Measurements from ENCODE around the gene RNF44.
A peak's percentile ranks its signal among the peaks of the same experiment; 100 is the strongest.

Gene RNF44

DNA sequence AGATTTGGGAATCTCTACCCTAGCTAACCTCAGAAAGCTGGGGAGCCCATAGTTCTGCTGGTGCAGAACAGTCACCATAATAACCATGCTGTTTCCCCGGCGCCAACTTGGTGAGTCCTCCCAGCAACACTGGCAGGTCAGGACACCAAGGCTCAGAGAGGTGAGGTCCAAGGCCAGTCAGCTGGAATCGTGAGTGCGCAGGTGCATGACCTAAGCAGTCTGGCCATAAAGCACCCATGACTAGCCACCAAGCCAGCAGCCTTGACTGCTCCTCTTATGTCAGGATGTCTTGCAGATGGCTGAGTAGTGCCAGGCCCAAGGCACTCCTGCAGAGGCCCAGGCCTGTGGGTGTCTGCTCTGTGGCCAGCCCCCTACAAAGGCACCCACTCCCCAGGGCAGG lies 2.6 kb downstream of the RNF44 start:
- DNase-seq, result no peak

DNA sequence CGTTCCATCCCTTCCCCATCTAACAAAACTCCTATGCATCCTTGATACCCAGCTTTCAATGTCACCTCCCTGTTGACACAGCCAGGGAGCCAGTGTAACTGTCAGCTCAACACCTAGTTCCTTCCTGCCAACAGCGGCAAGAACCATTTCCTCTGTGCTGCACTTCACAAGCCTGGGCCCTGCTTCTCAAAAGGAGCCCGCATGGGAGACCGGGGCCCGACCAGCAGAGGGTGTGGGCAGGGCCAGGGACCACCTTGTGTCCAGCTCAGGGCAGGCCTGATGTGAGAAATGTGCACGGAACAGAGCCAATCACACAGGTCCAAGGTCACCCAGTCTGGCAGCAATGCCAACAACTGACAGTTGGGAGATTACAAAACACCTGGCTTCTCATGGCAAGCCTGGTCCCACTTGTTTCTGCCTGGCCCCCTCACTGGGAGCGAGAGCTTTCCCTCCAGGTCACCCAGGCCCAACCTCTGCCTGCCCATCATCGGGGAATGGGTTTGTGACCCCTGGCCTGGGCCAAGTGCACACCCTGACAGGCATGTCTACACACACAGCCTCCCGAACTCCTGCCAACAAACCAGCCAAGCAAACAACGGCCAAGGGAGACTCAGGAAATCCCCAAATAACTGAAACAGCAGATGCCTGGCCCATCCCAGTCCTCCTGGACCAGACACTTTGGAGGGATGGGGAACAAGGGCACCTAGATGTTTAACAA lies 3.1 kb downstream of the RNF44 start:
- no peak for DNase-seq

DNA sequence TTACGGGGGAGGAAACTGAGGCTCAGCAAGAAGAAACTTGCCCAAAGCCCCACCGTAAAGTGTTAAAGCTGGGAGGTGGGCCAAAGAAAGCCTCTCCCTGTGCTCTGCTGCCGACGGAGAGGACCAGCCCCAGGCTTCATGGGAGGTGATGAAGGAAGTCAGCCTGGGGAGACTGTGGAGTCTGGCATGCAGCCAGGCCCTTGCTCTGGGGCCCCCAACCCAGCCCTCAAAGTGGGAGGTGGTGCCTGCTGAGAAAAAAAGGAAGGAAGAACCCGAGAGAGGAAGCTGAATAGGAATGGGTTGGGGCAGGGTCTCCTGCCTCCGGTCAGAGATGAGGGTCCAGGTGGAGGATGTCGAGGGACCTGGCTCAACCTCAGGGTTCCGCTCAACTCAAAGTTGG lies 3.8 kb downstream of the RNF44 start:
- DNase-seq, result no peak

DNA sequence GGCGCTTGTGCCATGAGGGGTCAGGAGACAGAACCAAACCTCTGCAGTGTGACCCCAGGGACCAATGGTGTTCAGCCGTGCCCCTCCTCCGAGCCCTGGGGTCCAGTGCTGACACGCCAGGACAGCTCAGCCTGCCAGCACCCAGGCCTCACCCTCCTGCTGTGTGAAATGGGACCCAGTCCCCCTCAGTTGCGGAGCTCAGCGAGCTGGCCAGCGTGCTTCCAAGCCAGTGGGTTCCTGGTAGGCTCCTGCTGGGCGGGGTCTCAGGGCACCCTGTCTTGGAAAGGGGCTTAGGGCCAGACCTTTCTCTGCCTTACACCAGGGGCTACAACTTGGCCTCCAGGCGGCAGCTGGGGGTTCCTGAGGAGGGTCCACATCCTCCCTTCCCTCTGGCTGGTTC lies 4.4 kb downstream of the RNF44 start:
- no peak for DNase-seq

DNA sequence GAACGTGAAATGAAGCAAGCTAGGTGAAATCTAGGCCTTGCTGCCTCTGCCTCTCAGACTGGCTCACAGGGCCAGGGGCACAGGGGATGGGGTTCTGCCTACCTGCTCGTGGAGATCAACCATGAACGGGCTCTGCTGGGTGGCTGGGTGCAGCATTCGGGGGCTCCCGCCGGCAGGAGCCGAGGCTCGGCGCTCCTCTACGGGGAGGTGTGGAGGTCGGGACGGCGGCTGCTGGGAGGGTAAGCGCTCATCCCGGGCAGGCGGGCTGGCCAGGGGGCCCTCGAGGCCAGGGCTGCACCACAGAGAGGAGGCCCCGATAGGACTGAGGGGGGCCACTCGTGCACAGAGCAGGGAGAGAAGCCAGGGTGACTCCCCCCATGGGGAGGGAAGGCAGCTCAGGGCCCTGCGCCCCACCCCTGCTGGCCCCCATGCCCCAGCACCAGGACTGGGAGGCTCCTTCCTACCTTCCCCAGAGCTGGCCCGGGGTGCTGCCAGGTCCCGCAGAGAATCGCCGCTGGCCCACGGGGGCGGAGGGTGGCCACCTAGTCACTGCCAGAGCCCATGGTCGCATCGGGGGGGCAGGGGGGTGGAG lies 5.2 kb downstream of the RNF44 start:
- DNase-seq, result no peak

DNA sequence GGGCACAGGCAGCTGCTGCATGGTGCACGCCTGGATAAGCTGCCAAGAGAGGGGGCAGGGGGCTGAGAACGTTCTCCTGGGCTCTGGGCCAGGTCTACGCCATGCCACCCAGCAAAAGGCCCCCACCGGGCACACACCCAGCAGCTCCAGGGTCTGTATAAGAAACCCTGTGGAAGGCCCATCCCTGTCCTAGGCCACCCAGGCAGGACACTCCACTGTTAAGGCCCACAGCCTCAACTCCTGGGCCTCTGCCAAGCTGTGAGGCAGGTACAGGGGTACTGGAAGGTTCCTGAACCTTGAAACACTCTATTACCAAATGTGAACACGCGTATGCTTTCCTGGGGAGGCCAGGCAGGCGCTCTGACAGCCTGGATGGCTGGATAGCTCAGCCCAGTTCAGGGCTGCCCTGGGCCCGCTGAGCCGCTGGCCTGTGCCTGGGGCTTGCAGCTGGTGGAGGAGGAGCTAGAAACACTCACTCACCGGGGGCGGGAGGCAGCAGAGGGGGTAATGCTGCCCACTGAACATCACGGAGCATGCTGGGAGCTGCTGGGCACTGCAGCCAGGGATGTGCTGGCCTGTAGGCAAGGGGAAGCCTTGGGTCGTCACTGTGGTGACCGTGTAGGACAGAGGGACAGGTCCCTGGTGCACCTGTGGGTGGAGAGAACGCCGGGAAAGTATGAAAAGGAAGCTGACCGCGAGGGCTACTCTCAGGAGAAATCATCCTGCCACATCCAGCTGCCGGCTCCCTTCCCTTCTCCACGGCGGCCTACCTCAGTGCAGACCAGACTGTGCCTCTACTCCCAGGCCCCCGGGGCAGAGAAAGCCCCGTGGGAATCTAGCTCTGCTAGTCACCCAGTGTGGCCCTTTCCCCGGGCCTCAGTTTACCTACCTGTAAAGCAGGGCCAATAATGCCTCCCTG lies 6.0 kb downstream of the RNF44 start:
- DNase-seq, result no peak

DNA sequence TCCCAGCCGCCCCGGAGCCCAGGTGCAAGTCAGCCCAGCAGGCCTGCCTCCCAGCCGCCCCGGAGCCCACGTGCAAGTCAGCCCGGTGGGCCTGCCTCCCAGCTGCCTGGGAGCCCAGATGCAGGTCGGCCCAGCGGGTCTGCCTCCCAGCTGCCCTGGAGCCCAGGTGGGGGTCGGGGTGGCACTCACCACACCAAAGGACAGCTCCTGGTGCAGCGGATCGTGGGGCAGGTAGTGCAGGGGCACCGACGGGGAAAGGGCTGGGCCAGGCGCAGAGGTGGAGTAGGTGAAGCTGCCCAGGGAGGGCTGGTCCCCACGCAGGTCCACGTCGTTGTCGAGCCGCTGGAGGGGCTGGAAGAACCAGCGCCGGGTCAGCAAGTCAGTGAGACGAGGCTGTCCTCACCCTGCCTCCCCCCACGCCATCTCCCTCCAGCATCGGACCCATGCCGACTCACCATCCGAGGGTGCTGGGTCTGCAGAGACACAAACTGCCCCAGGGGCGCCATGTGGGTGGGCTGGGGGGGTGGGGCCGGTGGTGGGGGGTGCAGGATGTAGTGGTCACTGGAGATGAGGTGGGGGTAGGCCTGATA lies 6.7 kb downstream of the RNF44 start:
- no peak for DNase-seq

DNA sequence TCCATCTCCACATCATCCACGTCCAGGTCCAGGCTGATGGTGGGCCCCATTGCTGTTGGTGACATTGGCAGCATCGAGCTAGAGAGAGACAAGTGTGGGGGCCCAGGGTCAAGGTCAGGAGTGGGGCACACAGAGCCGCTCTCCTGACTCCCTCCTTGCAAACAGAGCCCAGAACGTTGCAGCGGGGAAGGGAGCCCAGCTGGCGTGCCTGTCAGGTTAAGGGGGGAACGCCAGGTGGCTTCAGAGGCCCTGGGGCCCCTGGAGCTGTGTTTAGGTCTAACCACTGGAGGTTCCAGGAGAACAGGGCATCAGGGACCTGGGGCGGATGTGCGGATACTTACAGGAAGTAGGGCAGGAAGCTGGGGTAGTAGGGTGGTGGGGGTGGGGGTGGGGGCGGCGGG lies 7.5 kb downstream of the RNF44 start:
- DNase-seq, result no peak

DNA sequence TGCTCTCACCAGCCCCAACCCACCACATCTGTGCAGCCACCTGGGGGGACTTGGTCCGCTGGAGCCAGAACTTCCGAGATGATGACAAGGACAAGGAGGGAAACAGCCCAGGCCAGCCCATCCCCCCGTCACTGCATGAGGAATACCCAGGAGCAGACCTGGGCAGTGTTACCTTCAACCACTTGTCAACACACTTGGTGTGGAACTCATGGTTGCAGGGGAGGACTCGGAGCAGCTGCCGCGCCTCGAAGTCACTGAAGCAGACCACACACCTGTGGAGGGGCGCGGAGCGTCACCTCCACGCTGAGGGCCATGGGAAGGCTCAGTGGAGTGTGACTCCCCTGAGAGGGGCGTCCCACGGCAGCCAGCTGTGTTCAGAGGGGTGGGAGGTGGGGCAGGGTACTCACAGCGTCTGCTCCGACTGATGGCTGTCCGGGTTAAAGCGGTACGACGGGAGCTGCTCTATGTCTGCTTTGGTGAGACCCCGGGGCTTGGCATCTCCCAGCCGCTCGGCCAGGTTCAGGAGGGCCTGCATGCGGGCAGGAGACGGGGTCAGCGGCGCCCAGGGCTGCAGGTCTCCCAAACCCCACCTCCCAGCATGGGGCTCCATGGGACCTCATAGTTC lies 8.0 kb downstream of the RNF44 start:
- DNase-seq, result no peak

DNA sequence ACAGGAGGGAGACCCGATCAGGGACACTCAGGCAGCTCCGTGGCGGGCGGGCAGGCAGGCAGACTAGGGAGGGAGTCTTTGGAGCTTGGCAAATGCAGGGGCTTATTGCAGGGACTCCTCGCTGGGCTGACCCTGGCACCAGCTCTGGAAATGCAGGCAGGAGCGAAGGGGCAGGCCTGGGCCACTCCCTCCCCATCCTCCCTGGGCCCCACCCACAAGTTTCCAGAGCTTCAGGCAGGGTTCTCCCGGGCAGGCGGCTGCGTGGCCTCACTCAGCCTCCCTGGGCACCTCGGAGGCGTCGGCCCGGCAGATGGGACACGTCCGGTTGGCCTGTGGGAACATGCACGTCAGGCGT lies 8.5 kb downstream of the RNF44 start:
- DNase-seq, result no peak

DNA sequence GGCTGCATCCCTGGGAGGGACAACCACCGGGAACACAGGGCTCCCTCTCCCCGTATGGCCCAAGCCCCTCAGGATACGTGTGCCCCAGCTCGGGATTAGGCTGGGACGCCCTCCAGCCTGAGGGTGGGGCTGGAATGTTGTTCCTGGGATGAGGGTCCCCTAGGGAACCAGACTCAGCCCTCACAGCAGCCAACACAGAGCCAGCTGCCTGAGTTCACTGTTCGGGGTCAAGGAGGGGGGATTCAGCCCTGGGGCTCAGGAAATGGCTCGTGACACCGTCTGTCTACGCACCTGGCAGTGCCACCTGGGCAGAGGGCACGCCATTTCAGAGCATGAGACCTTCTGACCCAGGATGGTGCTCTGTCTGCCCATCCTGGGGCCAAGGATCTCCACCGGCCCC lies 8.9 kb downstream of the RNF44 start:
- no peak for DNase-seq

DNA sequence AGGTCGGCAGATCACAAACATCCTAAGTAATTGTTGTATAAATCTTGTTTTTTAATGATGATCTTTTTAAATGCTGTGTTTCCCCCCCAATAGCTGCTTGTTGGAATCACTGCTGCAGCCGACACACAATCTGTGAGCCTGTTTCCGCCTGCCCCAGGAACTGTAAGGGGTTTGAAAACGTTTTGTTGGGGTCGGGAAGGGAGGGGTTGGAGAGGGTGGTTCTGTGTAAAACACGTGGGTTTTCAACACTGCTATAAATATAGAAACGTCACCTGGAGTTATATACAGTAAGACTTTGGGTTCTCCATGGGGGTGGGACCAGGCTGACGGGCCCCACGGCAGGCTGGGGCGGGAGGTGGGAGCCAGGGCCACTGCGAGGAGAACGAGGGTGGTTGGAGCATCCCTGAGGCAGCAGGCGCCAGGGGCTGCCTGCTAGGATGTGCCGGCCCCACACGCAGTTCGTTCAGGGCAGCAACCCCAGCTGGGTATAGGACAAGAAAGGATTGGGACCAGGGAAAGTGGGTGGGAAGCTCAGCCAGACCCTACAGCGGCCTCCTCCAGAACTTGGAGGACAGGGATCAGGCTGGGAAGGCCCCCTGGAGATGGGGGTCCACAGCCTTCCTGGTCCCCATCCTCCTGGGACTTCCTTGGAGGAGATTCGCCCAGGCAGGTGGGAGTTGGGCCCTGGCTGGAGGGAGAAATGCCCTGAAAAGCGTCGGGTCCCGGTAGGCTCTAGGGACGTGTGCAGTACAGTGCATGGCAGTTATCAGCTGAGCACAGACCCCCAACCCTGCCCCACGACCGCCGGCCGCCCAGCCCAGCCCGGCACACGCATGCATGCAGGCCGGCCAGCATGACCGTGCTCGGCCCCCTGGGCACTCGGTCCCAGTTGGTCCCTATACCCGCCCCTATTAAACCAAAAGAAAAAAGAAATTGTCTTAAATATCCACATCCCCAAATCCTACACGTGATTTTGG lies 9.7 kb downstream of the RNF44 start:
- no peak for DNase-seq

DNA sequence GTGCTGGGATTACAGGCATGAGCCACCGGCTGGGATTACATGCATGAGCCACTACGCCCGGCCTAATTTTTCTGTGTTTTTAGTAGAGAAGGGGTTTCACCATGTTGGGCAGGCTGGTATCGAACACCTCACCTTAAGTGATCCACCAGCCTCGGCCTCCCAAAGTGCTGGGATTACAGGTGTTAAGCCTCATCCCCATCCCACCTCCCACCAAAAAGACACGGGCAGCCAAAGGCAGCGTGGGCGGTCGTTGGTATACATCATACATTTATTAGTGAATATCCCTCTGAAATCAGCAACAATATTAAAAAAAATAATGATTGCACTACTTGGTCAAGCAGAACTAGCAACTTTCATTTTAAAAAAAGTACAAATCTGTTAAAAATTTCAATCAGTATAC lies 10.7 kb downstream of the RNF44 start:
- no peak for DNase-seq

DNA sequence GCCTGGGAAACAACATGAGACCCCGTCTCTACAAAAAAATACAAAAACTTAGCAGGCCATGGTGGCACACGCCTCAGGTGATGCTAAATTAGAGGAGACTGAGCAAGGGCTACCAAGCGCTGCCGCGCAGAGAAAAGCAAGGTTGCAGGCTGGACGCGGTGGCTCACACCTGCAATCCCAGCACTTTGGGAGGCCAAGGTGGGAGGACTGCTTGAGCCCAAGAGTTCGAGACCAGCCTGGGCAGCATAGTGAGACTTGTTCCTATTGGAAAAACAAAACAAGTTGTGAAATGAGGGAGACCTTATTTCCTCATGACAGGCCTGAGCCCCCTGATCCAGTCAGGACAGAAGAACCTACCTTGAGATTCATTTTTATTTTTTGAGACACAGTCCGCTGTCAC lies 11.5 kb downstream of the RNF44 start:
- no peak for DNase-seq

DNA sequence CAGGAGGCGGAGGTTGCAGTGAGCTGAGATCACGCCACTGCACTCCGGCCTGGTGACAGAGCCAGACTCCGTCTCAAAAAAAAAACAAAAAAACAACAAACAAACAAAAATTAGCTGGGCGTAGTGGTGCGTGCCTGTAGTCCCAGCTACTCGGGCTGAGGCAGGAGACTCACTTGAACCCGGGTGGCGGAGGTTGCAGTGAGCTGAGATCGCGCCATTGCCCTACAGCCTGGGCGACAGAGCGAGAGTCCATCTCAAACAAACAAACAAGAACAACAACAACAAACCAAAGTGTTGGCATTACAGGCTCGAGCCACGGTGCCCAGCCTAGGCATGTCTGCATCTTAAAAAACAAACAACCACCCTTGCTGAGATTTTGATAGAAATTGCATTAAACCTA lies 12.2 kb downstream of the RNF44 start:
- DNase-seq, result no peak

DNA sequence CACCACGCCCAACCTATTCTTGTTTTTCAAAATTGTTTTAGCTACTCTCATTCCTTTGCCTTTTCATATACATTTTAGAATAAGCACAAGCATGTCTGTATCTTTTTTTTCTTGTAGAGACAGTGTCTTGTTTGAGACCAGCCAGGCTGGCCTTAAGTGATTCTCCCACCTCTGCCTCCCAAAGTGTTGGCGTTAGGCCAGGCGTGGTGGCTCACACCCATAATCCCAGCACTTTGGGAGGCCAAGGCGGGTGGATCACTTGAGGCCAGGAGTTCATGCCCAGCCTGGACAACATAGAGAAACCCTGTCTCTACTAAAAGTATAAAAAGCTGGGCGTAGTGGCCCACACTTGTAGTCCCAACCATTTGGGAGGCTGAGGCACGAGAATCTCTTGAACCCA lies 13.1 kb downstream of the RNF44 start:
- DNase-seq, result no peak

DNA sequence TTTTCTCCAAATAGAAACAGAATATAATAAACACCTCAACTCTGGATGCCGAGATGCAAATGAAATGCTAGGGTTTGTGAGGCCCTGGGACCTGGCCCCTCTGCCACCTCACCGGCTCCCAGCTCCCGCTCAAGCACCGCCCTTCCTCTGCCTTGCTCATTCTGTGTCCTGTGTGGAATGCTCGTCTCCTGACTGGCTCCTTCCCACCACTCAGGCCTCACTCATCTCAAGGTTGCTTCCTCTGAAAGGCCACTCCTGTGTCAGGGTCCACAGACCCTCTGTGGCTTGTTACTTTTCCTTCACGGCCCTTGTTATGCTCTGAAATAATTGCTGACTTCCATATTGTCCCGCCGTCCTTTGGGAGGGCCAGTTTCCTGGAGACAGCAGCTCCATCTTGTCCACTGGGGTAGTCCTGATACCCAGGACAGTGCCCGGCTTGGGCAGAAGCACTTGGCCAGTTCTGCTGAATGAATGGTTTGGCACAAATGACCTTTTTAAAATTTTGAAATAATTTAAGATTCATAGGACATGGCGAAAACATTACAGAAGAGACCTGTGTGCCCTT lies 15.4 kb downstream of the RNF44 start:
- DNase-seq, result no peak

DNA sequence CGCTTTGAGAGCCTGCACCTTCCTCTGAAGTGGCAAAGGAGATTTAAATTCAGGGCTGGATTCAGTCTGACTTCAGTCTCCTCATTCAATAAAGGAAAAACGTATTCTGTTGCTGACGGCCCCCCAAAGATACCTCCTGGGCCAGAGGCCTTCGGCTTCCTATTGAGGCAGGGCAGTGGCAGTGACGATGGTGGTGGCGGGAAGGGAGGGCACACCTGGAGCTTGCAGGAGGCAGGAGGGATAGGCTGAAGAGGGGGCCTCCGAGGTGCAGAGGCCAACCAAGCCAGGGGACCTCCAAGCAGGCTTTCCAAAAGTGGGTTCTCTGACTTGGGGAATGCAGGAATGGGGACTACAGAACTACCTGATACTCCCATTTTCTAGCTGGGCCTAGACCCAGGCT lies 15.9 kb downstream of the RNF44 start:
- DNase-seq, result no peak

DNA sequence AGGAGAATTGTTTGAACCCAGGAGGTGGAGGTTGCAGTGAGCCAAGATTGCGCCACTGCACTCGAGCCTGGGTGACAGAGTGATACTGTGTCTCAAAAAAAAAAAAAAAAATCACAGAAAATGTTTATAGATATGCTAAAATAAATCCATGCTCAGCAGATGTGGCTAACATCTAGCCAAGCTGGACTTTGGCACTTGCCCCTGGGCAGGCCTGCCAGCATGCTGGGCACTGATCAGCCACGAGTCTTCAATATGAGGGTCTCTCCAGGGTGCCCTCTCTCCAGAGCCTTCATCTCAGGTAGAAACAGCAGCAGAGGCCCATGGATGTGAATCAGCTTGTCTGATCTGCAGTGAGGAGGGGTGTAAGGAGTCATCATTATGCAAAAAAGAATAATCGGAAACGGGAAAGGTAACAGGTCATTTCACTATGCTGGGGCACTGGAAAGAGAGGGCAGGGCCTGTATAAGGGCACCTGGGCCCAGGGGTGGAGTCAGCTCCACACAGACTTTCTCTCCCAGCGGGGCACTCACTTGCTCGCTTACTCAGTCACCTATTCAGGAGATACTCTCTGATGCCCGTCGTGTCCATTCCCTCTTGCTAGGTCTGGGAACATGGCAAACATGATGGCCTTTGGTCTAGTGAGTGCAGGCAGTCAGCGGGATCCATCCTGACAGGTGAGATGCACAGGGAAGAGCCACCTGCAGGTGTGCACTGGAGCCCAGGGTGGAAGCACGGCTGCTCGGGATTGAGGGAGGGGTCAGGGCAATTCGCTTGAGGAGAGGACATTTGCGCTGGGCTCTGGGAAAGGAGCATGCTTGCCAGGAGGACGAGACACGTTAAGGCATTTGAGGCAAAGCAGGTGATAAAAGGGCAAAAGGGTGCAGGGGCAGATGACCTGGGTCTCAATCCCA lies 17.1 kb downstream of the RNF44 start:
- DNase-seq, result peak; percentile 27

DNA sequence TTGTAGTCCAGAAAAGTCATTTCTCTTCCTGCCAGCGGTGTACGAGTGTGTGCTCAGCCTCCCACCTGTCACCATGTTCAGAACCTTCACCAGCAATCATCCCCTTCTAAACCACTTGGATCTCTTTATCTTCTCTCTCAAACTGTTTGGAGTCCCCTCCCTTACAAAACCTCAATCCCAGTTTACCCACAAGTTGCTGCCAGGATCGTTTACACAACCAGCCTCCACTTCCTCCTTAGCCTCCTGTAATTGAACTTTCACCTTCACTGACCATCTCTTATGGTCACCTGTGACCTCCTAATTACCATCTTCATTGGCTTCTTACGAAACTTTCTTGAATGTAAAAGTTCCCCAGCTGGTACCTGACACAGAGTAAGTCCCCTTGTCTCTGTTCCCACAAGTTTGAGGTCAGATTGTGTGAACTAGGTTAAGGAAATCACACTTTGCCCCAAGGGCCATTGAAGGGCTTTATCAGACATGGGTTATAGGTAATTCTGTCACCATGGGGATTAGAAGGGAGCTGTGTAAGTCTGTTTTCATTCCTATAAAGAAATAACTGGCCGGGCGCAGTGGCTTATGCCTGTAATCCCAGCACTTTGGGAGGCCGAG lies 20.0 kb downstream of the RNF44 start:
- no peak for DNase-seq

Measured in NCI-H510A treated with DMSO at 0.1 percent for 48 hours (cell line).